Esophagus muscularis mucosa (tissue), 4 donors: ENCODE data around the gene DMTF1. TPM values are rescaled to one million over a fixed set of nuclear protein-coding genes. Genes with fewer than 3 reads are reported as not detected.

Experiments used
- DNase-seq: peaks from one replicate; pipeline ENCODE4 v3.0.0-alpha.2; 2017; ENCODE audit errors: extremely low spot score
- H3K27ac ChIP-seq, 4 donors: fragments of 200-600 bp; sonication (generic); replicated peaks in 1 of 4; 1 replicate in 3 of 4; 2 replicates in 1 of 4; pipeline ENCODE4 v1.5.1; 2016 to 2019; ENCODE audit warnings: mild to moderate bottlenecking in 1 of 4
- H3K27me3 ChIP-seq, 4 donors: fragments of 200-600 bp; sonication (generic); one replicate each; pipeline versions ENCODE4 v1.5.1 to v1.6.0; 2016 to 2019
- H3K36me3 ChIP-seq, 4 donors: fragments of 200-600 bp; sonication (generic); one replicate each; pipeline ENCODE4 v1.5.1; 2016 to 2019
- H3K4me1 ChIP-seq, 4 donors: fragments of 200-600 bp; sonication (generic); one replicate each; pipeline ENCODE4 v1.5.1; 2016 to 2019
- H3K4me3 ChIP-seq, 4 donors: fragments of 200-600 bp; sonication (generic); 1 replicate in 2 of 4; 2 replicates in 2 of 4; pipeline ENCODE4 v1.5.1; 2016 to 2019; ENCODE audit warnings: mild to moderate bottlenecking in 4 of 4, moderate library complexity in 1 of 4
- H3K9me3 ChIP-seq, 4 donors: fragments of 200-600 bp; sonication (generic); 1 replicate in 3 of 4; 2 replicates in 1 of 4; pipeline ENCODE4 v1.5.1; 2016 to 2019
- EP300 ChIP-seq: sonication (generic); formaldehyde crosslinking; IDR thresholded peaks from one replicate; pipeline ENCODE4 v1.6.1; 2017; ENCODE audit warnings: antibody characterized with exemption
- POLR2A ChIP-seq: fragments of 450-650 bp; IDR thresholded peaks from one replicate; pipeline ENCODE4 v1.6.1; 2017; ENCODE audit warnings: antibody characterized with exemption, moderate library complexity, mild to moderate bottlenecking, low read depth
- POLR2AphosphoS5 ChIP-seq, 2 donors: sonication (generic); formaldehyde crosslinking; IDR thresholded peaks; one replicate each; pipeline ENCODE4 v1.6.1; 2017; ENCODE audit warnings: antibody characterized with exemption in 2 of 2
- WGBS: methylation state at CpG from one replicate; pipeline ENCODE4 v1.1.5; 2018; 5-methylcytosine and 5-hydroxymethylcytosine counted together
- intact Hi-C: fragments of 100-400 bp; cut with DNase I; formaldehyde crosslinking; loops from one replicate; pipeline ENCODE4 v1.15.1; 2023
- total RNA-seq, 4 donors: library from RNA; depleted of rRNA; stranded (reverse); fragments of >200 nt; gene quantifications; one replicate each; pipeline versions ENCODE4 v1.1.0 to v1.2.1, GENCODE V29; 2016
- TF ChIP-seq, protein P1 (sequence below), 3 experiments: fragments of 200-600 bp in 2 of 3; fragments of 450-650 bp in 1 of 3; sonication (generic) in 2 of 3; IDR thresholded peaks; one replicate each; pipeline ENCODE4 v1.5.1; 2017 to 2019; ENCODE audit warnings: antibody characterized with exemption in 3 of 3, mild to moderate bottlenecking in 2 of 3, moderate library complexity in 1 of 3

DMTF1 gene
- total RNA-seq, 4 donors from 2014 or later: 31.4 to 60.6 (median 40.5) TPM

DNA sequence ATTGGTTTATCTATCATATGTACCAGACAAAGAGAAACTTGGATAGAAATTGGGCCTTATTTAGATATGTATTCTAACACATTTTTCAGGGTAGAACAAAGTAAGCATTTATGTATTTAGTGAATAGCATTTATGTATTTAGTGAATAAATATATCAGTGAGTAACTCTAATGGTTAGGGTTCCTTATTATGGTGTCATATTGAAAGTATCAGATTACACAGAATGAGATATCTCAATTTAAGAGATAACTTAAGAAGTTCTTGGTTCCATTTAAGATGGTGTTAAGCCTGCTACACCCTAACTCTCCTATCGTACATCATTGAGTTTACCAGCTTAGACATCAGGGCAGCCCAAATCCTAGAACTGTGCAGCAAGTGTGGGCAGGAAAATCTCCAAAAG, 35.9 kb upstream of the DMTF1 start:
- Histone ChIP-seq H3K36me3 (no peaks in the 10 kb centered on the region), H3K9me3 (no peaks in the 10 kb centered on the region), H3K27me3 (no peaks in the 10 kb centered on the region), H3K4me1 (no peaks in the 10 kb centered on the region), H3K27ac (no peak overlapping the region), H3K4me3 (no peak overlapping the region)
- intact Hi-C loops: no loop called here
- 96% methylated on average over 1 of the region's 1 CpG for WGBS
- no peak for DNase-seq
- TF ChIP-seq, protein P1, sequence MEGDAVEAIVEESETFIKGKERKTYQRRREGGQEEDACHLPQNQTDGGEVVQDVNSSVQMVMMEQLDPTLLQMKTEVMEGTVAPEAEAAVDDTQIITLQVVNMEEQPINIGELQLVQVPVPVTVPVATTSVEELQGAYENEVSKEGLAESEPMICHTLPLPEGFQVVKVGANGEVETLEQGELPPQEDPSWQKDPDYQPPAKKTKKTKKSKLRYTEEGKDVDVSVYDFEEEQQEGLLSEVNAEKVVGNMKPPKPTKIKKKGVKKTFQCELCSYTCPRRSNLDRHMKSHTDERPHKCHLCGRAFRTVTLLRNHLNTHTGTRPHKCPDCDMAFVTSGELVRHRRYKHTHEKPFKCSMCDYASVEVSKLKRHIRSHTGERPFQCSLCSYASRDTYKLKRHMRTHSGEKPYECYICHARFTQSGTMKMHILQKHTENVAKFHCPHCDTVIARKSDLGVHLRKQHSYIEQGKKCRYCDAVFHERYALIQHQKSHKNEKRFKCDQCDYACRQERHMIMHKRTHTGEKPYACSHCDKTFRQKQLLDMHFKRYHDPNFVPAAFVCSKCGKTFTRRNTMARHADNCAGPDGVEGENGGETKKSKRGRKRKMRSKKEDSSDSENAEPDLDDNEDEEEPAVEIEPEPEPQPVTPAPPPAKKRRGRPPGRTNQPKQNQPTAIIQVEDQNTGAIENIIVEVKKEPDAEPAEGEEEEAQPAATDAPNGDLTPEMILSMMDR (IDR thresholded peaks at IDR 0.05): no peak
- TF ChIP-seq POLR2AphosphoS5 (IDR thresholded peaks at IDR 0.05) (no peak), POLR2A (no peak), EP300 (no peak)

DNA sequence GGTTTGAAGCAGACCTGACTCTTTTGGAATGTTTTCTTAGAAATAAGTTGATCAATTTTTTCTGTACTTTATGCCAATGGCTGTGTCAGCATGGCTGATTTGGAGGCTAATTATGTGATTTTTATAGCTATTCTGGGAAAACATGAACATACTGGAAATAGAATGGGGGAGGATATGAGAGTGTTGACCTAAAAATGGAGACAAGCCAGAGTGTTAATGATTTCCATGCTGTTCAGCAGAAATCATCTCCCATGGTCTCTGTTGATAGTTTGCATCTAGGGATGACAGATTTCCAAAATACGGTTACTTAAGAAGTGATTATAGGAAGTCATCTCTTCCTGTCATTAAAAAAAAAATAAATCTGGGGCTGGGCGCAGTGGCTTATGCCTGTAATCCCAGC, 32.7 kb upstream of the DMTF1 start:
- H3K4me1 ChIP-seq: no peaks in the 10 kb centered on the region
- no peaks in the 10 kb centered on the region for H3K36me3 ChIP-seq
- H3K9me3 ChIP-seq: no peaks in the 10 kb centered on the region
- DNase-seq: no peak
- TF ChIP-seq POLR2AphosphoS5 (IDR thresholded peaks at IDR 0.05): no peak
- no peak for TF ChIP-seq EP300
- TF ChIP-seq, protein P1 (IDR thresholded peaks at IDR 0.05): no peak
- no peak for TF ChIP-seq POLR2A
- H3K4me3 ChIP-seq: no peak overlapping the region
- 48% methylated on average over 2 of the region's 2 CpGs for WGBS
- intact Hi-C loops: no loop called here
- no peak overlapping the region for H3K27ac ChIP-seq
- H3K27me3 ChIP-seq: no peaks in the 10 kb centered on the region

DNA sequence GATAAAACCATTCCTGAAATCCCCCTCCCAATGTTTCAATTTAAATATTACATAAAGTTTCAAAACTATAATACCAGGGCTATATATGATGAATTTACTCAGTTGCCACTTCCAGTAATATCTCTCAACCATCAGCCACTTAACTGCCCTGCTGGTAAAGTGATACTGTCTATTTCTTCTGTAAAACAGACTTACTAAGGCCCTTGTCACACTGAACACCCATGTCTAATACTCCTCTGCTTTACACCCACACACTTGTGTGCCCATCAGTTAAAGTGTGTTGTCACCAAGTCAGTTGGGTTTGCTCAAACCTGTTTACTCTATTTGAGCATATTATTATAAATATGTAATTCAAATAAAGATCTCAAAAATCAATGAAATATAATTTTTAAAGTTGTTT, 29.1 kb upstream of the DMTF1 start:
- H3K9me3 ChIP-seq: no peaks in the 10 kb centered on the region
- no peak for DNase-seq
- H3K4me3 ChIP-seq: no peak overlapping the region
- no peaks in the 10 kb centered on the region for H3K27me3 ChIP-seq
- H3K4me1 ChIP-seq: no peaks in the 10 kb centered on the region
- TF ChIP-seq POLR2A (no peak), POLR2AphosphoS5 (IDR thresholded peaks at IDR 0.05) (no peak), EP300 (no peak)
- TF ChIP-seq, protein P1 (IDR thresholded peaks at IDR 0.05): no peak
- H3K36me3 ChIP-seq: no peaks in the 10 kb centered on the region
- H3K27ac ChIP-seq: no peak overlapping the region
- intact Hi-C loops: no loop called here

DNA sequence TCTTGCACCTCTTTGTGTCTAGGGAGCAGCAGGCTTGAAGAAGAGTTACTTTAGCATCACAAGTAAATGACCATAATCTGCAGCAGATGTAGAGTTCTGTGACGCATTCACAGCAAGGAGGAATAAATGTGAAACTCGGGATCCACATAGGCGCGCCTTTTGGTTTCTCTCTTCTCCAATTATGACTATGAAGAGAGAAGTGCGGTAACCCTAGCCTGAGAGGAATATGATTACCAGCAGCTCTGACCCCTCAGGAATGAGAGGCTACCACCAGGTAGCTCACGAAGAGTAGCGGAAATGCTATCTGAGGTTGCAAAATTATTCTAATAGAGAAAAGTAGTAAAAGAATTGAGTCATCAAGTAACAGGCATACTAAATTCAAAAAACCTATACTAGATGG, 25.2 kb upstream of the DMTF1 start:
- 95% methylated on average over 7 of the region's 7 CpGs for WGBS
- TF ChIP-seq POLR2AphosphoS5 (IDR thresholded peaks at IDR 0.05) (no peak), POLR2A (no peak), EP300 (no peak)
- TF ChIP-seq, protein P1 (IDR thresholded peaks at IDR 0.05): no peak
- intact Hi-C loops: no loop called here

DNA sequence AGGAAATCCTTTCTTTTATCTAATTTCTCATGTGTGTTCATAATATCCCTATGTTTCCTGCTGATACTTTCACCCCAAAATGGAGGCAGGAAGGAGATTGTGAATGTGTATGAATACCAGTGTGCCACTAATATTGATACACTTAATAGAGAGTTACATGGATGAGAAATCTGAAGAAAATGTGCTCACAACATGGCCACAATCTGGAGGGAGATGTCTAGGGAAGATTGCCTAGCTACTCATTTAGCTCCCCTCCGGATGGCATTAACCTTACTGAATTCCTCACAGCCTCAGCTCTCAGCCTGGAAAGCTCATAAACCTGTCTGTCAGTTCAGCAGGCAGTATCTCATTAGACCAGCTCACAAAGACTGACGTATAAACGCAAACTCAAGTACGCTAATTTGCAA, 23.4 kb upstream of the DMTF1 start:
- TF ChIP-seq EP300 (no peak), POLR2A (no peak), POLR2AphosphoS5 (IDR thresholded peaks at IDR 0.05) (no peak)
- TF ChIP-seq, protein P1 (IDR thresholded peaks at IDR 0.05): no peak
- H3K27ac ChIP-seq: no peak overlapping the region
- intact Hi-C loops: no loop called here

More for the DNA sequence above, 25.2 kb upstream of the DMTF1 start:
- Histone ChIP-seq H3K9me3 (no peaks in the 10 kb centered on the region), H3K27me3 (no peaks in the 10 kb centered on the region), H3K27ac (no peak overlapping the region), H3K4me3 (no peak overlapping the region), H3K36me3 (no peaks in the 10 kb centered on the region), H3K4me1 (no peaks in the 10 kb centered on the region)
- no peak for DNase-seq

More for the DNA sequence above, 23.4 kb upstream of the DMTF1 start:
- H3K36me3 ChIP-seq: no peaks in the 10 kb centered on the region
- H3K27me3 ChIP-seq: no peaks in the 10 kb centered on the region
- no peak overlapping the region for H3K4me3 ChIP-seq
- WGBS: 42% methylated on average over 4 of the region's 4 CpGs
- no peaks in the 10 kb centered on the region for H3K9me3 ChIP-seq
- no peak for DNase-seq
- H3K4me1 ChIP-seq: no peaks in the 10 kb centered on the region
